HG03095 (cell line): ENCODE data around the gene LILRB5.
"Not testable (repeated sequence)": the region's sequence is repeated elsewhere in the genome, so short reads cannot be mapped to it uniquely, and the experiment has no call there.

Experiments used
- ATAC-seq: cut with Tn5 transposase; IDR thresholded peaks from one replicate; pipeline ENCODE4 v1.9.1; 2021; ENCODE audit warnings: moderate library complexity; ENCODE audit not compliant: unreplicated experiment

The LILRB5 gene

GRCh38 chr19:54277111-54277615, 20.1 kb upstream of the LILRB5 start:
- not testable (repeated sequence) for ATAC-seq

- ATAC-seq: no peak
These were observed 18.9 kb upstream of the LILRB5 start for GRCh38 chr19:54275951-54276350.

- not testable (repeated sequence) for ATAC-seq
These were observed 17.4 kb upstream of the LILRB5 start for GRCh38 chr19:54274516-54274915.

DNA sequence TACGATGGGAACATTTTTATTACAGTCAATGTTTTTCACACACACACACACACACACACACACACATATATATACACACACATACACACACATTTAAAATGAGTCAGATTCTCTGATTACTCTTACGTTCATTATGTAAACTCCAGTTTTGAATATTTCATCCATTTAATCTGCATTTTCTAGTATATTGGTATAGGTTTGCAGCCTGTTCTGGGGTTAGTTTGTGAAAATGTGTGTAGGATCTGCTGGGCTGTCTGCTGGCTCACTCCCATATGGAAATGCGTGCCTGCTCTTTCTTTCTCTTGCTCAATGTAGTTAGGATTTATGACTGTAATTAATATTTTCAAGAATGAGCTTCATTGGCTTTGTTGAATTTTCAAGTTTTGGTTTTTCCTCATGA, 16.7 kb upstream of the LILRB5 start:
- ATAC-seq: no peak

GRCh38 chr19:54272181-54272580, 15.1 kb upstream of the LILRB5 start:
- not testable (repeated sequence) for ATAC-seq

GRCh38 chr19:54271587-54271986, 14.5 kb upstream of the LILRB5 start:
- not testable (repeated sequence) for ATAC-seq

DNA sequence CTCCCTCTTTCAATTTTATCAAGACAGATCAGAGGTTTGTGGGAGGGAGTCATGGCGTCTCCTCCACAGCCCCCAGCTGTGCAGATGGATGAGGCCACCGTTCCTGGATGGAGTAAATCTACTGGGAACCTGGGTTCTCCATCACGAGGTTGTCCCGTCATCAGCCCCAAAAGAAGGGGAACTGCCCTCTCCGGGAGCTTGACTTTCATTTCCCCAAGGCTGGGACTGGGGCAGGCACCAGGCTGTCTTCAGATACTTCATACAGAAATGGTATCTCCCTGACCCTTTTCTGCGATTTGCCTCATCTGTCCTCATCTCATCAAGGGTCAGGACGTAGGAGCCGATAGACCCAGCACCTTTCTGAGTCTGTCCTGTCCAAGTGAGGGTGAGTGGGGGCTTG, 14.0 kb upstream of the LILRB5 start:
- no peak for ATAC-seq

DNA sequence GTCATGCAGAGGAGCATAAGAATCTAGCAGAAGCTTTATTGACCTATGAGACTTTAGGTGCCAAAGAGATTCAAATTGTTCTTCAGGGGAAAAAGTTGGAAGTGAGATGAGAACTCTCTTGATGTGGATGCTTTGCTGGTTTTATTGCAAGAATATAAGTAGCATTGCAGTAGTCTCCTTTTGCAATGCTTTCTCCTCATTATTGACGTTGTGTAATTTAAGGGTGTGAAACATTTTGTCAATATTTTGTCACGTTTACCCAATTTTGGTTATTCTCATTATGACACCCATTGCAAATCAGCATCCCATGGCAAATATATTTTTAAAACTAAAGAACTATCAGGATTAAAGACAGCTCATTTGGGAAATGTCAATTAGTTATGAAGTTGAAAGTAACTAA, 11.9 kb upstream of the LILRB5 start:
- no peak for ATAC-seq

GRCh38 chr19:54266133-54266532, 9.1 kb upstream of the LILRB5 start:
- ATAC-seq: no peak

GRCh38 chr19:54262470-54262869, 5.4 kb upstream of the LILRB5 start:
- ATAC-seq: no peak

- no peak for ATAC-seq
These were observed 5.0 kb upstream of the LILRB5 start for GRCh38 chr19:54262066-54262465.

GRCh38 chr19:54256250-54257115, 590 bp downstream of the LILRB5 start:
- no peak for ATAC-seq

- ATAC-seq: no peak
These were observed 1.8 kb downstream of the LILRB5 start for GRCh38 chr19:54255105-54255775.

- no peak for ATAC-seq
These were observed 2.7 kb downstream of the LILRB5 start for GRCh38 chr19:54254195-54254906.

GRCh38 chr19:54253331-54254194, 3.5 kb downstream of the LILRB5 start:
- no peak for ATAC-seq

GRCh38 chr19:54252845-54253244, 4.2 kb downstream of the LILRB5 start:
- ATAC-seq: no peak

GRCh38 chr19:54252243-54252642, 4.8 kb downstream of the LILRB5 start:
- no peak for ATAC-seq

GRCh38 chr19:54248016-54248601, 9.0 kb downstream of the LILRB5 start:
- no peak for ATAC-seq

GRCh38 chr19:54247106-54247930, 9.8 kb downstream of the LILRB5 start:
- no peak for ATAC-seq
